OCI-LY7 (cell line): ENCODE data around the gene CAND2. TPM values are rescaled to one million over a fixed set of nuclear protein-coding genes. Genes with fewer than 3 reads are reported as not detected.

ENCODE experiments used
- BruUV-seq: library from RNA; stranded (reverse); fragments of 400-500 nt; replicated peaks from 2 replicates; lab custom pipeline; 2021; lab: Mats Ljungman, UMichigan
- CTCF ChIA-PET: fragments of 300-600 bp; sonication (Branson Sonifier 250); formaldehyde crosslinking; loops from one replicate; lab custom pipeline; 2022; ENCODE audit warnings: antibody characterized with exemption; ENCODE audit not compliant: unreplicated experiment; lab: Charles Lee
- POLR2A ChIA-PET: fragments of 300-600 bp; sonication (Branson Sonifier 250); formaldehyde crosslinking; loops from one replicate; lab custom pipeline; 2022; ENCODE audit warnings: antibody characterized with exemption; lab: Charles Lee
- DNase-seq: peaks from one replicate; pipeline ENCODE4 v3.0.0-alpha.2; 2015; ENCODE audit warnings: low spot score
- H2AFZ ChIP-seq: fragments of 200-600 bp; sonication (generic), shearing (Covaris generic); 2 replicates; pipeline ENCODE4 v1.6.1; 2014; ENCODE audit warnings: mild to moderate bottlenecking, antibody characterized with exemption, low read length, moderate library complexity
- H3K27ac ChIP-seq: fragments of 200-600 bp; sonication (generic); 2 replicates; pipeline ENCODE4 v1.5.1; 2014; ENCODE audit warnings: mixed run types, low read depth, mild to moderate bottlenecking, moderate library complexity, low read length, inconsistent platforms; ENCODE audit not compliant: poor library complexity, severe bottlenecking
- H3K36me3 ChIP-seq: fragments of 200-600 bp; sonication (generic); 2 replicates; pipeline ENCODE4 v1.6.1; 2014; ENCODE audit warnings: mild to moderate bottlenecking, antibody characterized with exemption, low read length, moderate library complexity, mixed read lengths; ENCODE audit not compliant: insufficient read depth
- H3K4me1 ChIP-seq: fragments of 200-600 bp; sonication (generic); 2 replicates; pipeline ENCODE4 v1.5.1; 2014; ENCODE audit warnings: mild to moderate bottlenecking, low read length; ENCODE audit not compliant: insufficient read depth, poor library complexity, severe bottlenecking
- H3K4me2 ChIP-seq: fragments of 200-600 bp; sonication (generic); 2 replicates; pipeline ENCODE4 v1.6.1; 2014; ENCODE audit warnings: mild to moderate bottlenecking, low read length
- H3K4me3 ChIP-seq: fragments of 200-600 bp; sonication (generic); 2 replicates; pipeline ENCODE4 v1.5.1; 2014; ENCODE audit warnings: mild to moderate bottlenecking, low read depth, low read length; ENCODE audit not compliant: poor library complexity, severe bottlenecking
- H3K79me2 ChIP-seq: fragments of 200-600 bp; sonication (generic); 2 replicates; pipeline ENCODE4 v1.6.1; 2016; ENCODE audit warnings: low read depth, mild to moderate bottlenecking, low read length, moderate library complexity, mixed read lengths; ENCODE audit not compliant: insufficient read depth
- H3K9me2 ChIP-seq: fragments of 200-600 bp; sonication (generic); 2 replicates; pipeline ENCODE4 v1.6.1; 2016; ENCODE audit warnings: mild to moderate bottlenecking, low read length, mixed read lengths; ENCODE audit not compliant: insufficient read depth
- H3K9me3 ChIP-seq: fragments of 200-600 bp; sonication (generic); 2 replicates; pipeline ENCODE4 v1.6.1; 2014; ENCODE audit warnings: mild to moderate bottlenecking, mixed run types, low read length, mixed read lengths
- H4K20me1 ChIP-seq: fragments of 200-600 bp; sonication (generic); 2 replicates; pipeline ENCODE4 v1.6.1; 2014; ENCODE audit warnings: mild to moderate bottlenecking, antibody characterized with exemption, low read length, moderate library complexity, mixed read lengths; ENCODE audit not compliant: insufficient read depth
- CTCF ChIP-seq: fragments of 200-600 bp; sonication (generic); conservative IDR thresholded peaks from 2 replicates; pipeline ENCODE4 v1.5.1; 2014; ENCODE audit warnings: mild to moderate bottlenecking, antibody characterized with exemption, low read length, moderate library complexity, mixed read lengths
- EZH2phosphoT487 ChIP-seq: fragments of 200-600 bp; sonication (generic); IDR thresholded peaks from 2 replicates; pipeline ENCODE4 v1.6.1; 2018; ENCODE audit warnings: low read depth, borderline replicate concordance, mild to moderate bottlenecking, mixed run types, antibody characterized with exemption, low read length, moderate library complexity, mixed read lengths
- intact Hi-C: fragments of 100-400 bp; cut with micrococcal nuclease; formaldehyde crosslinking; loops from one replicate; pipeline ENCODE4 v1.10.0; 2022; ENCODE audit not compliant: unreplicated experiment
- total RNA-seq, 2 experiments: library from RNA; depleted of rRNA in 1 of 2; stranded (reverse); fragments of >200 nt in 1 of 2; shearing (Covaris generic) in 1 of 2; gene quantifications; 2 replicates each; pipeline ENCODE4 v1.2.3, GENCODE V29; 2014 to 2022

The CAND2 gene
- total RNA-seq, 2 experiments from 2014 or later, result 4.1 to 11.0 TPM

- CTCF ChIA-PET, result interaction anchor here (0.6 to 1.0 kb wide), 3 partner anchors 10 to 126 kb away, joined by 3 to 4 read pairs (median 3); partner anchors contain the start of gene RPL32
- Histone ChIP-seq H3K36me3 (no peaks in the 10 kb centered on the region), H4K20me1 (no peaks in the 10 kb centered on the region), H3K4me1 (peaks cover 34% of the 10 kb centered on the region), H3K9me2 (no peaks in the 10 kb centered on the region), H3K4me3 (peak overlapping the region; percentile 73), H3K79me2 (no peaks in the 10 kb centered on the region), H3K27ac (peak overlapping the region; percentile 61), H2AFZ (peak overlapping the region; percentile 73; the same call in 1 of the 2 replicates), H3K4me2 (peak overlapping the region; percentile 90), H3K9me3 (no peaks in the 10 kb centered on the region)
- BruUV-seq, result no TSS peak
- POLR2A ChIA-PET, result interaction anchor here (0.6 to 1.5 kb wide), 3 partner anchors 24 to 228 kb away, joined by 3 to 5 read pairs (median 3); no protein-coding TSS in a partner anchor
- intact Hi-C loops, result no loop called here
- peak; percentile 86 for DNase-seq
- TF ChIP-seq CTCF, result no peak
- no peak for TF ChIP-seq EZH2phosphoT487
Observed at GRCh38 chr3:12797124-12797891, 828 bp downstream of the CAND2 start.

- Histone ChIP-seq H3K4me3 (peak overlapping the region; percentile 73), H3K4me1 (peaks cover 34% of the 10 kb centered on the region), H3K4me2 (peak overlapping the region; percentile 67), H3K36me3 (no peaks in the 10 kb centered on the region), H3K9me2 (no peaks in the 10 kb centered on the region), H3K79me2 (no peaks in the 10 kb centered on the region), H2AFZ (no peak overlapping the region), H3K9me3 (no peaks in the 10 kb centered on the region), H3K27ac (peak overlapping the region; percentile 39), H4K20me1 (no peaks in the 10 kb centered on the region)
- intact Hi-C loops, result no loop called here
- ChIA-PET POLR2A (interaction anchor here (0.6 to 1.0 kb wide), 2 partner anchors 14 to 94 kb away, joined by 3 to 4 read pairs; no protein-coding TSS in a partner anchor), CTCF (interaction anchor here (0.7 kb wide), 1 partner anchor 12 kb away, joined by 3 read pairs; no protein-coding TSS in a partner anchor)
- DNase-seq, result peak; percentile 57
- TF ChIP-seq EZH2phosphoT487, result no peak
- TF ChIP-seq CTCF, result no peak
- BruUV-seq, result no TSS peak
Observed at GRCh38 chr3:12797892-12798558, 1.5 kb downstream of the CAND2 start.
